PC-3 (cell line): ENCODE measurements around the gene SMOC2. TPM values are rescaled to one million over a fixed set of nuclear protein-coding genes. Genes with fewer than 3 reads are reported as not detected.

Experiments
- ATAC-seq: fragments of 200-7000 bp; cut with Tn5 transposase; 2 replicates; pipeline ENCODE4 v1.9.1; 2020; ENCODE audit warnings: mild to moderate bottlenecking, moderate library complexity
- BruUV-seq: library from RNA; stranded (reverse); fragments of 400-500 nt; replicated peaks from 2 replicates; lab custom pipeline; 2021; lab: Mats Ljungman, UMichigan
- CTCF ChIA-PET: fragments of 300-600 bp; sonication (Branson Sonifier 250); formaldehyde crosslinking; loops from one replicate; lab custom pipeline; 2022; ENCODE audit warnings: antibody characterized with exemption; lab: Charles Lee
- POLR2A ChIA-PET: fragments of 300-600 bp; sonication (Branson Sonifier 250); formaldehyde crosslinking; loops from one replicate; lab custom pipeline; 2022; ENCODE audit warnings: antibody characterized with exemption; ENCODE audit not compliant: unreplicated experiment; lab: Charles Lee
- DNase-seq: peaks from one replicate; pipeline ENCODE4 v3.0.0-alpha.2; 2015
- H2AFZ ChIP-seq: fragments of 300-600 bp; sonication (generic); 2 replicates; pipeline ENCODE4 v1.6.0; 2016; ENCODE audit warnings: antibody characterized with exemption, low read length
- H3F3A ChIP-seq: fragments of 300-600 bp; sonication (generic); one replicate; pipeline ENCODE4 v1.6.0; 2017; ENCODE audit warnings: antibody characterized with exemption, low read length, control low read depth, mild to moderate bottlenecking; ENCODE audit not compliant: unreplicated experiment
- H3K27ac ChIP-seq: fragments of 300-600 bp; sonication (generic); 2 replicates; pipeline ENCODE4 v1.5.1; 2016; ENCODE audit warnings: mild to moderate bottlenecking, low read length
- H3K27me3 ChIP-seq: fragments of 300-600 bp; sonication (generic); 2 replicates; pipeline ENCODE4 v1.6.1; 2016; ENCODE audit warnings: low read length, mixed read lengths
- H3K36me3 ChIP-seq: fragments of 300-600 bp; sonication (generic); 2 replicates; pipeline ENCODE4 v1.6.1; 2016; ENCODE audit warnings: low read depth, mixed run types, low read length, mixed read lengths
- H3K4me1 ChIP-seq: fragments of 300-600 bp; sonication (generic); 2 replicates; pipeline ENCODE4 v1.5.1; 2016; ENCODE audit warnings: low read length; ENCODE audit not compliant: insufficient read depth
- H3K4me2 ChIP-seq: fragments of 300-600 bp; sonication (generic); 2 replicates; pipeline ENCODE4 v1.6.0; 2016; ENCODE audit warnings: low read length
- H3K4me3 ChIP-seq: fragments of 300-600 bp; sonication (generic); 2 replicates; pipeline ENCODE4 v1.5.1; 2016; ENCODE audit warnings: mild to moderate bottlenecking, low read length, mixed read lengths
- H3K79me2 ChIP-seq: fragments of 300-600 bp; sonication (generic); 2 replicates; pipeline ENCODE4 v1.6.1; 2017; ENCODE audit warnings: low read length, mixed read lengths
- H3K9ac ChIP-seq: fragments of 300-600 bp; sonication (generic); 2 replicates; pipeline ENCODE4 v1.6.0; 2016; ENCODE audit warnings: mild to moderate bottlenecking, low read length
- H3K9me2 ChIP-seq: fragments of 300-600 bp; sonication (generic); replicated peaks from 2 replicates; pipeline ENCODE4 v1.6.1; 2016; ENCODE audit warnings: mixed run types, low read length, mixed read lengths
- H3K9me3 ChIP-seq: fragments of 300-600 bp; sonication (generic); 2 replicates; pipeline ENCODE4 v1.6.1; 2016; ENCODE audit warnings: low read length, mixed read lengths
- H4K20me1 ChIP-seq: fragments of 300-600 bp; sonication (generic); 2 replicates; pipeline ENCODE4 v1.6.1; 2016; ENCODE audit warnings: low read length, mixed read lengths
- EZH2 ChIP-seq: fragments of 300-600 bp; sonication (generic); IDR thresholded peaks from one replicate; pipeline ENCODE4 v1.6.1; 2017; ENCODE audit warnings: antibody characterized with exemption, mild to moderate bottlenecking, low read length; ENCODE audit not compliant: unreplicated experiment
- EZH2phosphoT487 ChIP-seq: fragments of 300-600 bp; sonication (generic); IDR thresholded peaks from 2 replicates; pipeline ENCODE4 v1.6.1; 2018; ENCODE audit warnings: mild to moderate bottlenecking, antibody characterized with exemption, low read length, borderline replicate concordance
- intact Hi-C: fragments of 100-400 bp; cut with micrococcal nuclease; formaldehyde crosslinking; loops from 2 replicates; pipeline ENCODE4 v1.9.0; 2023
- total RNA-seq: library from RNA; depleted of rRNA; stranded (reverse); fragments of >200 nt; gene quantifications from 2 replicates; pipeline ENCODE4 v1.2.3, GENCODE V29; 2014
- TF ChIP-seq, protein P1 (sequence below): fragments of 300-600 bp; sonication (generic); conservative IDR thresholded peaks from 2 replicates; pipeline ENCODE4 v1.5.1; 2017; ENCODE audit warnings: antibody characterized with exemption, low read depth, mild to moderate bottlenecking, low read length

The SMOC2 gene
- total RNA-seq, 1 experiment from 2014 or later = not detected

DNA sequence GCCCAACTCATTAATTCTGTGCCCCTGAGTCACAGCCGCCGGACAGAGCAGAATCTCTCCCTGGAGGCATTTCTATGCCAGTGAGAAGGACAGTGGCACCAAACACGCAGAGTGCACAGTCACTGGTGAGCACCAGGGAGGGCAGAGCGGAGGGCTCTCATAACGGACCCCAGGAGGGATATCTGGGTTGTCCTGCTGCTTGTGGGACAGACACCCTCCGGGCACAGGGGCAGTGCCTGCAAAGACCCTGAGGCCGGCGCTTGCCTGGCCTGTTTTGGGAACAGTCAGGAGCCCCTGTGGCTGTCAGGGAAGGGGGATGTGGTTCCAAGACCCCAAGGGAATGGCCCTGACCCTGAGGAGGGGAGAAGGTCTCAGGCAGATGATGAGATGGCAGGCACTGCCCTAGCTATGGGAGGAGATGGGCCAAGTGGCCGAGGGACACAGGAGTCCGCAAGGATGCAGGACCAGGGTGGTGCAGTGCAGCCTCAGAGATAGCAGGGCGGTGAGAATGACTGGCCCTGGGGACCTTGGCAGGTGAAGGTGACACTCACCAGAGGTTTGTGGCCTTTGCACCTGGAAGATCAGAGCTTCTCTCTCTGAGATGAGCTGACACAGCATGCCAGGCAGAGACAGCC lies 270.8 kb downstream of the SMOC2 start:
- Histone ChIP-seq H2AFZ (no peak overlapping the region), H3K4me3 (no peak overlapping the region), H3K4me2 (no peak overlapping the region), H3K36me3 (no peaks in the 10 kb centered on the region), H3K9me3 (no peaks in the 10 kb centered on the region), H3K27me3 (no peaks in the 10 kb centered on the region; the same call in 1 of the 2 replicates), H3K79me2 (no peaks in the 10 kb centered on the region), H3K27ac (no peak overlapping the region), H3K9ac (no peak overlapping the region), H3K4me1 (no peaks in the 10 kb centered on the region), H3F3A (no peaks in the 10 kb centered on the region), H3K9me2 (no peaks in the 10 kb centered on the region), H4K20me1 (no peaks in the 10 kb centered on the region)
- POLR2A ChIA-PET = no interaction called here
- CTCF ChIA-PET = no interaction called here
- no peak for DNase-seq
- ATAC-seq = no peak
- intact Hi-C loops = no loop called here
- TF ChIP-seq EZH2phosphoT487 (no peak), EZH2 (no peak)
- TF ChIP-seq, protein P1, sequence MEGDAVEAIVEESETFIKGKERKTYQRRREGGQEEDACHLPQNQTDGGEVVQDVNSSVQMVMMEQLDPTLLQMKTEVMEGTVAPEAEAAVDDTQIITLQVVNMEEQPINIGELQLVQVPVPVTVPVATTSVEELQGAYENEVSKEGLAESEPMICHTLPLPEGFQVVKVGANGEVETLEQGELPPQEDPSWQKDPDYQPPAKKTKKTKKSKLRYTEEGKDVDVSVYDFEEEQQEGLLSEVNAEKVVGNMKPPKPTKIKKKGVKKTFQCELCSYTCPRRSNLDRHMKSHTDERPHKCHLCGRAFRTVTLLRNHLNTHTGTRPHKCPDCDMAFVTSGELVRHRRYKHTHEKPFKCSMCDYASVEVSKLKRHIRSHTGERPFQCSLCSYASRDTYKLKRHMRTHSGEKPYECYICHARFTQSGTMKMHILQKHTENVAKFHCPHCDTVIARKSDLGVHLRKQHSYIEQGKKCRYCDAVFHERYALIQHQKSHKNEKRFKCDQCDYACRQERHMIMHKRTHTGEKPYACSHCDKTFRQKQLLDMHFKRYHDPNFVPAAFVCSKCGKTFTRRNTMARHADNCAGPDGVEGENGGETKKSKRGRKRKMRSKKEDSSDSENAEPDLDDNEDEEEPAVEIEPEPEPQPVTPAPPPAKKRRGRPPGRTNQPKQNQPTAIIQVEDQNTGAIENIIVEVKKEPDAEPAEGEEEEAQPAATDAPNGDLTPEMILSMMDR = no peak
- BruUV-seq = no TSS peak

DNA sequence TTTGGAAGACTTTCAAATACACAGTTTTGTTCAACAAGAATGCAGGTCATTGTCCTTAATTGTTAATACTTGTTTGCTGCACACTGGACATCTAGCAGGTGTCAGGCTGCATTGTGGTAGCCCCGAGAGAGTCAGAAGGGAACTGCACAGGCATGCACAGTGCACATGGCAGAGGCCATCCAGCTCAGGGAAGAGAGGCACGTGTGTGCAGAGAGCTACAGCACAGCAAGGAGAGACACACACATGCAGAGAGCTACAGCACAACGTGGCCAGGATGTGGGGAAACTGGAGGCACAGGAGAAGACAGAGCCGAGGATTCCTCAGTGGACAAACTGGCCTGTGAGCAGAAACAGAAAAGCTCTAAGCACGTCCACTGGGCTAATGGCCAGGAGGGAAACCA lies 272.0 kb downstream of the SMOC2 start:
- TF ChIP-seq EZH2 = no peak
- TF ChIP-seq, protein P1 = no peak
- no peak for TF ChIP-seq EZH2phosphoT487
- H3K9ac ChIP-seq = no peak overlapping the region
- no peaks in the 10 kb centered on the region for H3K4me1 ChIP-seq
- H3K27ac ChIP-seq = no peak overlapping the region
- no peaks in the 10 kb centered on the region for H3K36me3 ChIP-seq
- no peaks in the 10 kb centered on the region for H3K27me3 ChIP-seq
- BruUV-seq = no TSS peak
- CTCF ChIA-PET = no interaction called here
- no peak overlapping the region for H3K4me3 ChIP-seq
- no peak overlapping the region for H3K4me2 ChIP-seq
- POLR2A ChIA-PET = no interaction called here
- no peaks in the 10 kb centered on the region for H3K79me2 ChIP-seq
- no peak overlapping the region for H2AFZ ChIP-seq
- H3K9me3 ChIP-seq = no peaks in the 10 kb centered on the region
- intact Hi-C loops = no loop called here
- ATAC-seq (no peak), DNase-seq (no peak)
- H3K9me2 ChIP-seq = no peaks in the 10 kb centered on the region
- H3F3A ChIP-seq = no peaks in the 10 kb centered on the region
- H4K20me1 ChIP-seq = no peaks in the 10 kb centered on the region

DNA sequence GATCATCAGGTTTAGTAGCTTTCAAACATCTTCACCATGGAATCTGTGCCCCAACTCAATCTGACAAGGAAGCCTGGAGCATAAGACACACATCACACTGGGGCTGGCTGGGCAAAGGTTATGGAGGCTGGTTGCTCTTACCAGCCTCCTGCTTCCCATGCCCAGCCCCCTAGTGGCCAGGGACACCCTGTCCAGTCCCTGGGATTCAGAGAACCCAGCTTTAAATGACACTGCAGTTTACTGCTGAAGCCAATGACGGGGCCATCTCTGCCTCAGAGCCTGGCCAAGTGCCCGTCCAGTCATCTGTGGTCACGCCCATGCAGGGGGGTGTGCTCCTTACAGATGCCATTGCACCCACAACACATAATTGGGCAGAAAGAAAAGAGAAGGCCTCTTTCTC lies 272.9 kb downstream of the SMOC2 start:
- Histone ChIP-seq H3K4me3 (no peak overlapping the region), H4K20me1 (no peaks in the 10 kb centered on the region), H3K4me1 (no peaks in the 10 kb centered on the region), H3K36me3 (no peaks in the 10 kb centered on the region), H3K4me2 (no peak overlapping the region), H3K9me3 (no peaks in the 10 kb centered on the region), H3K27me3 (no peaks in the 10 kb centered on the region), H3K9me2 (no peaks in the 10 kb centered on the region), H3K27ac (no peak overlapping the region), H3F3A (no peaks in the 10 kb centered on the region), H2AFZ (no peak overlapping the region), H3K9ac (no peak overlapping the region), H3K79me2 (no peaks in the 10 kb centered on the region)
- ChIA-PET CTCF (no interaction called here), POLR2A (no interaction called here)
- intact Hi-C loops = no loop called here
- peak; percentile 6 for DNase-seq
- ATAC-seq = no peak
- TF ChIP-seq, protein P1 = peak; percentile 31; the same call in 1 of the 2 replicates
- no peak for TF ChIP-seq EZH2
- BruUV-seq = no TSS peak
